Stomach (tissue), 4 donors: Measurements from ENCODE around the gene C16orf46.

Experiments
- CTCF ChIP-seq, 7 experiments: fragments of 450-650 bp in 4 of 7; fragments of 200-600 bp in 3 of 7; sonication (generic) in 3 of 7; IDR thresholded peaks; one replicate each; pipeline ENCODE4 v1.5.1; 2016 to 2019; ENCODE audit warnings: antibody characterized with exemption in 7 of 7, control low read depth in 2 of 7, mild to moderate bottlenecking in 1 of 7
- POLR2A ChIP-seq, 4 donors: fragments of 450-650 bp; IDR thresholded peaks; one replicate each; pipeline ENCODE4 v1.6.1; 2016; ENCODE audit warnings: antibody characterized with exemption in 4 of 4, control low read depth in 2 of 4, mild to moderate bottlenecking in 1 of 4, moderate library complexity in 1 of 4

GRCh38 chr16:81036751-81037350 is 40.2 kb downstream of the C16orf46 start:
- TF ChIP-seq CTCF (IDR thresholded peaks at IDR 0.05) (no peak), POLR2A (IDR thresholded peaks at IDR 0.05) (no peak)
